ENCODE results near the gene FAM13A.

DNA sequence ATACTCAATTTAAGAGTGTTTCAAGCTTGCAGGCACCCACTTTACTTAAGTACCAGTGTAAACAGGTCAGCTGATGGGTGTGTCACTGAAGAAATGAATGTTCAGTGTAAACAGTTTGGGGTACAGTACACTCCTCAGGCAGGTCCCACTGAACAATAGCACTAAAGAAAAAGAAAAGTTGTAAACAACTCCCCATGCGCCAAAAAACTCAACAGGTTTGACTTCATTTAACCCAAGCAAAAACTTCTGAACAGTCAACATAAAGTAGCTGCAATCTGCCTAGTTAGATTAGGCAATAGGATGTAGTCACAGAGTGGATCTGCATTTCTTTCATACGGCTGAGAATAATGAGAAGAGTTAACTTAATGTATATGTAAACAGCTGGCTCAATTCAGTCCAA lies 93.2 kb downstream of the FAM13A start:
- TF ChIP-seq, protein P1, sequence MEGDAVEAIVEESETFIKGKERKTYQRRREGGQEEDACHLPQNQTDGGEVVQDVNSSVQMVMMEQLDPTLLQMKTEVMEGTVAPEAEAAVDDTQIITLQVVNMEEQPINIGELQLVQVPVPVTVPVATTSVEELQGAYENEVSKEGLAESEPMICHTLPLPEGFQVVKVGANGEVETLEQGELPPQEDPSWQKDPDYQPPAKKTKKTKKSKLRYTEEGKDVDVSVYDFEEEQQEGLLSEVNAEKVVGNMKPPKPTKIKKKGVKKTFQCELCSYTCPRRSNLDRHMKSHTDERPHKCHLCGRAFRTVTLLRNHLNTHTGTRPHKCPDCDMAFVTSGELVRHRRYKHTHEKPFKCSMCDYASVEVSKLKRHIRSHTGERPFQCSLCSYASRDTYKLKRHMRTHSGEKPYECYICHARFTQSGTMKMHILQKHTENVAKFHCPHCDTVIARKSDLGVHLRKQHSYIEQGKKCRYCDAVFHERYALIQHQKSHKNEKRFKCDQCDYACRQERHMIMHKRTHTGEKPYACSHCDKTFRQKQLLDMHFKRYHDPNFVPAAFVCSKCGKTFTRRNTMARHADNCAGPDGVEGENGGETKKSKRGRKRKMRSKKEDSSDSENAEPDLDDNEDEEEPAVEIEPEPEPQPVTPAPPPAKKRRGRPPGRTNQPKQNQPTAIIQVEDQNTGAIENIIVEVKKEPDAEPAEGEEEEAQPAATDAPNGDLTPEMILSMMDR (IDR thresholded peaks at IDR 0.05): no peak
- no peak for TF ChIP-seq POLR2A (IDR thresholded peaks at IDR 0.05)
